Osteoblast (primary cell): ENCODE measurements around the gene NTN4. TPM values are rescaled to one million over a fixed set of nuclear protein-coding genes. Genes with fewer than 3 reads are reported as not detected.

Source experiments
- DNase-seq: peaks from one replicate; pipeline ENCODE4 v3.0.0; 2011; ENCODE audit warnings: low spot score, mixed read lengths; ENCODE audit not compliant: insufficient read length; ENCODE audit errors: missing footprints
- H2AFZ ChIP-seq: 2 replicates; pipeline ENCODE4 v1.6.0; 2011; ENCODE audit warnings: mild to moderate bottlenecking, low read length
- H3K27ac ChIP-seq: 2 replicates; pipeline ENCODE4 v1.5.1; 2011; ENCODE audit warnings: mild to moderate bottlenecking, low read depth, low read length, moderate library complexity
- H3K27me3 ChIP-seq: 2 replicates; pipeline ENCODE4 v1.6.0; 2012; ENCODE audit warnings: mild to moderate bottlenecking, control low read depth, inconsistent platforms, low read length, moderate library complexity; ENCODE audit not compliant: insufficient read depth
- H3K36me3 ChIP-seq: 2 replicates; pipeline ENCODE4 v1.5.1; 2011; ENCODE audit warnings: mild to moderate bottlenecking, low read length, control low read depth, moderate library complexity; ENCODE audit not compliant: insufficient read depth
- H3K4me1 ChIP-seq: 2 replicates; pipeline ENCODE4 v1.5.1; 2011; ENCODE audit warnings: mild to moderate bottlenecking, low read length, control low read depth, moderate library complexity; ENCODE audit not compliant: insufficient read depth
- H3K4me2 ChIP-seq: 2 replicates; pipeline ENCODE4 v1.6.0; 2011; ENCODE audit warnings: mild to moderate bottlenecking, low read length; ENCODE audit not compliant: insufficient read depth
- H3K4me3 ChIP-seq: fragments of 200-600 bp; sonication (generic); 3 replicates; pipeline ENCODE4 v1.5.1; 2012; ENCODE audit warnings: mild to moderate bottlenecking, low read length, inconsistent platforms; ENCODE audit not compliant: insufficient read depth
- H3K79me2 ChIP-seq: 2 replicates; pipeline ENCODE4 v1.6.0; 2012; ENCODE audit warnings: mild to moderate bottlenecking, low read length, control low read depth, inconsistent platforms; ENCODE audit not compliant: insufficient read depth
- H3K9me3 ChIP-seq: 2 replicates; pipeline ENCODE4 v1.5.1; 2011; ENCODE audit warnings: low read depth, low read length, control low read depth
- H4K20me1 ChIP-seq: 2 replicates; pipeline ENCODE4 v1.6.0; 2012; ENCODE audit warnings: mild to moderate bottlenecking, low read length, control low read depth; ENCODE audit not compliant: insufficient read depth
- CTCF ChIP-seq: IDR thresholded peaks from 2 replicates; pipeline ENCODE4 v1.5.1; 2011; ENCODE audit warnings: mild to moderate bottlenecking, low read depth, low read length, moderate library complexity; ENCODE audit errors: extremely low read depth
- total RNA-seq: library from RNA; depleted of rRNA; stranded (reverse); fragments of >200 nt; gene quantifications from 2 replicates; pipeline ENCODE4 v1.2.3, GENCODE V29; 2012

The NTN4 gene
- total RNA-seq, 1 donor, result 47.8 TPM

- Histone ChIP-seq H3K4me3 (no peak overlapping the region), H3K36me3 (no peaks in the 10 kb centered on the region), H2AFZ (no peak overlapping the region), H3K4me1 (peaks cover 4% of the 10 kb centered on the region), H3K4me2 (no peak overlapping the region), H3K27me3 (no peaks in the 10 kb centered on the region), H3K79me2 (no peaks in the 10 kb centered on the region), H3K9me3 (no peaks in the 10 kb centered on the region), H3K27ac (peak overlapping the region; percentile 26), H4K20me1 (no peaks in the 10 kb centered on the region)
- TF ChIP-seq CTCF, result no peak
- no peak for DNase-seq
Measured at GRCh38 chr12:95796225-95796981, 5.8 kb upstream of the NTN4 start.

- H3K9me3 ChIP-seq, result no peaks in the 10 kb centered on the region
- H4K20me1 ChIP-seq, result no peaks in the 10 kb centered on the region
- peak overlapping the region; percentile 76 for H3K27ac ChIP-seq
- H3K79me2 ChIP-seq, result peaks cover 38% of the 10 kb centered on the region
- H3K4me3 ChIP-seq, result peak overlapping the region; percentile 91
- H3K36me3 ChIP-seq, result peaks cover 9% of the 10 kb centered on the region
- H3K4me2 ChIP-seq, result peak overlapping the region; percentile 89
- H2AFZ ChIP-seq, result peak overlapping the region; percentile 82
- TF ChIP-seq CTCF, result no peak
- DNase-seq, result peak; percentile 87
- no peaks in the 10 kb centered on the region for H3K27me3 ChIP-seq
- H3K4me1 ChIP-seq, result peaks cover 14% of the 10 kb centered on the region
Measured at GRCh38 chr12:95790917-95791849, 619 bp upstream of the NTN4 start.

- peak overlapping the region; percentile 89 for H3K4me2 ChIP-seq
- no peaks in the 10 kb centered on the region for H4K20me1 ChIP-seq
- TF ChIP-seq CTCF, result no peak
- no peaks in the 10 kb centered on the region for H3K27me3 ChIP-seq
- H3K79me2 ChIP-seq, result peaks cover 55% of the 10 kb centered on the region
- DNase-seq, result peak; percentile 58
- H2AFZ ChIP-seq, result peak overlapping the region; percentile 18
- peak overlapping the region; percentile 91 for H3K4me3 ChIP-seq
- no peaks in the 10 kb centered on the region for H3K9me3 ChIP-seq
- peak overlapping the region; percentile 91 for H3K27ac ChIP-seq
- peaks cover 26% of the 10 kb centered on the region for H3K4me1 ChIP-seq
- peaks cover 22% of the 10 kb centered on the region for H3K36me3 ChIP-seq
Measured at GRCh38 chr12:95789126-95790032, 1.2 kb downstream of the NTN4 start.
